MCF 10A (cell line): ENCODE measurements around the gene MED26. TPM values are rescaled to one million over a fixed set of nuclear protein-coding genes. Genes with fewer than 3 reads are reported as not detected.
"Not testable (repeated sequence)": the region's sequence is repeated elsewhere in the genome, so short reads cannot be mapped to it uniquely, and the experiment has no call there.

Experiments used
- BruUV-seq: library from RNA; stranded (reverse); fragments of 400-500 nt; replicated peaks from 2 replicates; lab custom pipeline; 2021; lab: Mats Ljungman, UMichigan
- CTCF ChIA-PET: fragments of 300-600 bp; sonication (Branson Sonifier 250); formaldehyde crosslinking; extraction: SDS; loops from one replicate; lab custom pipeline; 2021; ENCODE audit warnings: antibody characterized with exemption, inconsistent platforms; lab: Yijun Ruan, JAX
- POLR2A ChIA-PET: fragments of 300-600, 350-650 bp; sonication (Branson Sonifier 250); formaldehyde crosslinking; extraction: SDS; loops from one replicate; lab custom pipeline; 2020; ENCODE audit warnings: antibody characterized with exemption, inconsistent platforms; lab: Yijun Ruan, JAX
- DNase-seq: peaks from one replicate; pipeline ENCODE4 v3.0.0-alpha.2; 2018; ENCODE audit not compliant: unreplicated experiment
- H3K27ac Mint-ChIP-seq: one replicate; pipeline ENCODE4 v1.8.0; 2022; ENCODE audit warnings: mild to moderate bottlenecking, low read depth, mixed read lengths; ENCODE audit not compliant: unreplicated experiment
- H3K27me3 Mint-ChIP-seq: one replicate; pipeline ENCODE4 v1.8.0; 2022; ENCODE audit warnings: mixed read lengths; ENCODE audit not compliant: insufficient read depth, unreplicated experiment
- H3K36me3 Mint-ChIP-seq: one replicate; pipeline ENCODE4 v1.8.0; 2022; ENCODE audit warnings: mild to moderate bottlenecking, moderate library complexity, mixed read lengths; ENCODE audit not compliant: insufficient read depth, unreplicated experiment
- H3K4me1 Mint-ChIP-seq: one replicate; pipeline ENCODE4 v1.8.0; 2022; ENCODE audit warnings: mixed read lengths; ENCODE audit not compliant: insufficient read depth, unreplicated experiment
- H3K4me3 Mint-ChIP-seq: one replicate; pipeline ENCODE4 v1.8.0; 2022; ENCODE audit warnings: mild to moderate bottlenecking, moderate library complexity, mixed read lengths; ENCODE audit not compliant: unreplicated experiment
- H3K9me3 Mint-ChIP-seq: one replicate; pipeline ENCODE4 v1.8.0; 2022; ENCODE audit warnings: mixed read lengths; ENCODE audit not compliant: unreplicated experiment
- CTCF ChIP-seq: fragments of 200-600 bp; IDR thresholded peaks from one replicate; pipeline ENCODE4 v1.8.0; 2022; ENCODE audit warnings: antibody characterized with exemption, mild to moderate bottlenecking; ENCODE audit not compliant: unreplicated experiment
- intact Hi-C: fragments of 100-400 bp; cut with micrococcal nuclease; formaldehyde crosslinking; loops from 2 replicates; pipeline ENCODE4 v1.14.1; 2022
- total RNA-seq: library from RNA; stranded (reverse); gene quantifications from 2 replicates; pipeline ENCODE4 v1.2.3, GENCODE V29; 2022

MED26 gene
- total RNA-seq, 1 experiment from 2014 or later, result 12.9 TPM

GRCh38 chr19:16673231-16673630 is 45.2 kb upstream of the MED26 start:
- CTCF ChIA-PET, result no interaction called here

GRCh38 chr19:16671652-16672274 is 43.8 kb upstream of the MED26 start:
- ChIA-PET POLR2A (interaction anchor here (1.7 kb wide), 1 partner anchor 10 kb away, joined by 7 read pairs; the partner anchor contains the start of gene TMEM38A), CTCF (interaction anchor here (0.7 to 1.0 kb wide), 2 partner anchors 9 to 144 kb away, joined by 3 to 4 read pairs; no protein-coding TSS in a partner anchor)
- H3K4me3 Mint-ChIP-seq, result no peak overlapping the region
- no TSS peak for BruUV-seq
- no peaks in the 10 kb centered on the region for H3K4me1 Mint-ChIP-seq
- no peak for DNase-seq
- no peaks in the 10 kb centered on the region for H3K9me3 Mint-ChIP-seq
- H3K36me3 Mint-ChIP-seq, result no peaks in the 10 kb centered on the region
- no peaks in the 10 kb centered on the region for H3K27me3 Mint-ChIP-seq
- intact Hi-C loops, result no loop called here
- H3K27ac Mint-ChIP-seq, result no peak overlapping the region
- no peak for TF ChIP-seq CTCF

More at GRCh38 chr19:16673231-16673630, 45.2 kb upstream of the MED26 start:
- H3K4me3 Mint-ChIP-seq, result no peak overlapping the region
- H3K27me3 Mint-ChIP-seq, result no peaks in the 10 kb centered on the region
- H3K27ac Mint-ChIP-seq, result no peak overlapping the region
- POLR2A ChIA-PET, result interaction anchor here (0.8 to 1.7 kb wide), 2 partner anchors 11 to 43 kb away, joined by 4 to 7 read pairs; partner anchors contain the start of gene TMEM38A
- BruUV-seq, result no TSS peak
- no peak for TF ChIP-seq CTCF
- H3K4me1 Mint-ChIP-seq, result peaks cover 5% of the 10 kb centered on the region
- no peaks in the 10 kb centered on the region for H3K9me3 Mint-ChIP-seq
- no peak for DNase-seq
- H3K36me3 Mint-ChIP-seq, result peaks cover 4% of the 10 kb centered on the region
- intact Hi-C loops, result no loop called here

GRCh38 chr19:16670291-16670690 is 42.3 kb upstream of the MED26 start:
- Mint-ChIP-seq H3K4me1 (no peaks in the 10 kb centered on the region), H3K36me3 (no peaks in the 10 kb centered on the region), H3K9me3 (no peaks in the 10 kb centered on the region), H3K4me3 (no peak overlapping the region), H3K27ac (no peak overlapping the region), H3K27me3 (no peaks in the 10 kb centered on the region)
- intact Hi-C loops, result no loop called here
- no peak for DNase-seq
- ChIA-PET POLR2A (interaction anchor here (1.4 kb wide), 1 partner anchor 10 kb away, joined by 7 read pairs; the partner anchor contains the start of genes SMIM7 and TMEM38A), CTCF (no interaction called here)
- BruUV-seq, result no TSS peak
- TF ChIP-seq CTCF, result no peak

GRCh38 chr19:16668702-16669101 is 40.7 kb upstream of the MED26 start:
- H3K9me3 Mint-ChIP-seq, POLR2A ChIA-PET, H3K36me3 Mint-ChIP-seq, DNase-seq, CTCF ChIA-PET, H3K4me1 Mint-ChIP-seq, H3K27ac Mint-ChIP-seq, intact Hi-C loops, H3K4me3 Mint-ChIP-seq, BruUV-seq, H3K27me3 Mint-ChIP-seq: not testable (repeated sequence)
